Measurements from ENCODE around the gene MYO1D.

MYO1D gene

DNA sequence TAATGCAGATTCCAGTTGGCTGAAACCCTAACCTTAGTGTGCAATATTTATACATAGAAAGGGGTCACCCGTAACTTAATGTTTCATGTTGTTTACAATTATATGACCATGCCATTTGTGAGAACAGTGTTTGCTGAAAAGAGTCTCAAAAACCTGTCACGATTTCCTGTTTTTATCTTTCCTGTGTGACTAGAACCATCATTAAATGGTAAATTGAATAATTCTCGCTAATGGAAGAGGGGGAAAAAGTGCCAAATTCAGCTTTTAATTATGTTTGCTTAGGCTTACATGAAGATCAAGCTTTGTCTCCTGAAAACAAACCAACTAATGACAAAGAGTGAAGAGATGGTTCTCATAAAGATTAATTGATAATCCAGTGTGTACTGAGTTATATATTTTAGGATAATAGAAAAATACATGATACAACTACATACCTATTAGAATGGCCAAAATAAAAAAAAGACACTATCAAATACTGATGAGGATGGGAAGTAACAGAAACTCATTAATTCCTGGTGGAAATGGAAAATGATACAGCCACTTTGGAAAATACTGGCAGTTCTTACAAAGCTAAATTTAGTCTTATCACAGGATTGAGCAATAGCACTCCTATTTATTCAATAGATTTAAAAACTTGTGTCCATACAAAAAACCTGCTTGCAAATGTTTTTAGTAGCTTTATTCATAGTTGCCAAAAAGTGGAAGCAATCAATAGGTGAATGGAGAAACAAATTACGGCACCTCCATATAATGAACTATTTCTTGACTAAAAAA lies 248.5 kb downstream of the MYO1D start:
- H3K36me3 ChIP-seq (ENCODE audit: control insufficient read depth, insufficient read depth, low read length) = no peaks in the 10 kb centered on the region
- no peak for DNase-seq
- H3K4me3 ChIP-seq (ENCODE audit: insufficient read depth, low read depth, low read length, poor library complexity, severe bottlenecking) = no peak overlapping the region
- H3K27me3 ChIP-seq (replicated peaks; ENCODE audit: control insufficient read depth, insufficient read depth, low read length, poor library complexity, severe bottlenecking) = no peaks in the 10 kb centered on the region
- H3K4me1 ChIP-seq (ENCODE audit: control insufficient read depth, insufficient read depth, low read length, poor library complexity, severe bottlenecking) = no peaks in the 10 kb centered on the region
- H3K27ac ChIP-seq (ENCODE audit: insufficient read depth, low read length, poor library complexity, severe bottlenecking) = no peak overlapping the region
- H3K9me3 ChIP-seq (ENCODE audit: control insufficient read depth, low read length) = no peaks in the 10 kb centered on the region

DNA sequence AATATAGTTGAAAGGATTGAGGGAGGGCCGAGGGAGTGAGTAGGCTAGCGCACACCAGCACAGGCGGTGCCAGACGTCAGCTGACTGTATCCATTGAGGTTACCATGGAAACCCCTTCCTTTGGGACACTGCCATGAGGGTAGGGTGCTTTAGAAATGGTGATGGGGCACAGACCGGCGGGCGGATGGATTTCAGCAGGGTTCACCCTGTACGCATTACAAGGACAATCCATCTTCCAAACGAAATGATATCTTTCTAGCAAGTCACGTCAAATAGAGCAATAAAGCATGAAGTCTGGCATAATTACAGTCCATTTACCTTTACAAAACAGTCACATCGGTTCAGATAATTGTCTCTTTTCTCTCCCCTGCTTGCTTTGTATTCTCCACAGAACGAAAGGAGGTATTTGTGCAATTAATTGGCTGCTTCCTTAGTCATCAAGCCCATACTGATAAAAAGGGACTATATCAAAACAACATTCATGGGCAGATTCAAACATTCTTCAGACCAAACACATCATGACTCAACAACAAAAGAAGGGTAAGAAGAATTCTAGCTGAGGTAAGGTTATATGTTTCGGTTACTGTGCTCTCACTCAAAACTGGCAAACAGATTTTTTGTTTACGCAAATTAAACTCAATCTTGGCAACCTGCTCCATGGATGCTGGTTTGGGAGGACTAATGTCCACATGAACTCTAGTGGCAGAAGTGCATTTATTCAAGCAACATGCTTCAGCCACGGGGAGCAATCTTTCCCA lies 249.5 kb downstream of the MYO1D start:
- H3K4me1 ChIP-seq (ENCODE audit: control insufficient read depth, insufficient read depth, low read length, poor library complexity, severe bottlenecking) = no peaks in the 10 kb centered on the region
- no peaks in the 10 kb centered on the region for H3K27me3 ChIP-seq (replicated peaks; ENCODE audit: control insufficient read depth, insufficient read depth, low read length, poor library complexity, severe bottlenecking)
- H3K36me3 ChIP-seq (ENCODE audit: control insufficient read depth, insufficient read depth, low read length) = no peaks in the 10 kb centered on the region
- H3K27ac ChIP-seq (ENCODE audit: insufficient read depth, low read length, poor library complexity, severe bottlenecking) = no peak overlapping the region
- no peaks in the 10 kb centered on the region for H3K9me3 ChIP-seq (ENCODE audit: control insufficient read depth, low read length)
- DNase-seq = no peak
- no peak overlapping the region for H3K4me3 ChIP-seq (ENCODE audit: insufficient read depth, low read depth, low read length, poor library complexity, severe bottlenecking)

DNA sequence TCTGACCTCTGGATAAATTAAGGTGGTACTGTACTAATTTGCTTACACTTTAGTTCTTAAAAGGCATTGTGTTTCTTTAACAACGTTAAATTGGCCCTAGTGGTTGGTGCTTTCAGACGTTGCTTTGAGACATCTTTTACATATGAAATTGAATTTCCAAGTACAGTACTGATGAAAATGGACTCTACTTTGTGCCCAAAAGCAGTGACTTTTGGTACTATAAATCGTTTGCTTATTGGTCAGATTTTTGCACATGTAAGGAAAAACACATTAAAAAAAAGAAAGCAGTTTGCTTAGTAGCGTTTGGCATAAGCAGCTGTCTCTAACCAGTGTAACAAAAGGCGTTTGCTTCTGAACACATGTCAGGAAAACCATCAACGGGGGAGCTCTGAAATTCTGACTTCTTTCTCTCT lies 250.5 kb downstream of the MYO1D start:
- no peaks in the 10 kb centered on the region for H3K9me3 ChIP-seq (ENCODE audit: control insufficient read depth, low read length)
- H3K27ac ChIP-seq (ENCODE audit: insufficient read depth, low read length, poor library complexity, severe bottlenecking) = no peak overlapping the region
- DNase-seq = no peak
- H3K27me3 ChIP-seq (replicated peaks; ENCODE audit: control insufficient read depth, insufficient read depth, low read length, poor library complexity, severe bottlenecking) = no peaks in the 10 kb centered on the region
- H3K4me1 ChIP-seq (ENCODE audit: control insufficient read depth, insufficient read depth, low read length, poor library complexity, severe bottlenecking) = no peaks in the 10 kb centered on the region
- no peaks in the 10 kb centered on the region for H3K36me3 ChIP-seq (ENCODE audit: control insufficient read depth, insufficient read depth, low read length)
- no peak overlapping the region for H3K4me3 ChIP-seq (ENCODE audit: insufficient read depth, low read depth, low read length, poor library complexity, severe bottlenecking)

DNA sequence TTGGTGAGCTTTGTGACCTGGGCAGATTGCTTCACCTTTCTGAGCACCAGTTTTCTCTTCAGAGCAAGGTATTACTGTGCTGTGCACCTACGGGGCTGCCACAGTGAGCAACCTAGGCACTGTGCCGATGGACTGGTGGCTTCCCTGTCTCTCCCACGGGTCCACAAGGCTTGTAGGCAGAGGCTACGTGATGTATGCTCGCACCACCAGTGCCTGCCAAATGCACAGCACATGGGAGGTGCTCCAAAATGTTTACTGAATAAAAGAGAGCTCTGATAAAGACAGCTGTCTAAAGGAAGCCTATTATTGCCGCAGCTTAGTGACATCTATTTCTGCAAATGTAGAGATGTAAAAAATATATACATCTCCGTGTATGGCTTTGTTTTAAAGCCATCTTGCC lies 251.0 kb downstream of the MYO1D start:
- Histone ChIP-seq H3K4me1 (ENCODE audit: control insufficient read depth, insufficient read depth, low read length, poor library complexity, severe bottlenecking) (no peaks in the 10 kb centered on the region), H3K9me3 (ENCODE audit: control insufficient read depth, low read length) (no peaks in the 10 kb centered on the region), H3K36me3 (ENCODE audit: control insufficient read depth, insufficient read depth, low read length) (no peaks in the 10 kb centered on the region), H3K27ac (ENCODE audit: insufficient read depth, low read length, poor library complexity, severe bottlenecking) (no peak overlapping the region), H3K27me3 (replicated peaks; ENCODE audit: control insufficient read depth, insufficient read depth, low read length, poor library complexity, severe bottlenecking) (no peaks in the 10 kb centered on the region), H3K4me3 (ENCODE audit: insufficient read depth, low read depth, low read length, poor library complexity, severe bottlenecking) (no peak overlapping the region)
- DNase-seq = no peak

DNA sequence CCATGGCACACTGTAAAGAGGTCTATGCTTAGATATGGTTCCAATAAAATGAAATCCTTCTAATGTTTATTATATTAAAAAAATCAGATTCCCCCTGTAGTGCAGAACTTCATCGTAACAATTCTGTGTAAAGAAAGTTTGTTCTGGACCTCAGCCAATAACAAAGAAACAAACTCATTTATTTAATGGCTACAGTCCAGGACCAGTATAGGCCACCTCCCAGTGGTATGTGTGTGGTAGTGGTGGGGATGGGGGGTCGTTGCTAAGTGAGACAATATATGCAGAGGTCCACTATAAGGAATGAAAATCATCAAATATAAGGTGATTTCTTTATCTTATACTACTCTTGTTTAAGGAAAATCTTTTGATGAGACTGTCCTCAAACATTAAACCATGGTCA lies 253.7 kb downstream of the MYO1D start:
- no peak overlapping the region for H3K27ac ChIP-seq (ENCODE audit: insufficient read depth, low read length, poor library complexity, severe bottlenecking)
- H3K27me3 ChIP-seq (replicated peaks; ENCODE audit: control insufficient read depth, insufficient read depth, low read length, poor library complexity, severe bottlenecking) = no peaks in the 10 kb centered on the region
- no peak for DNase-seq
- H3K4me1 ChIP-seq (ENCODE audit: control insufficient read depth, insufficient read depth, low read length, poor library complexity, severe bottlenecking) = no peaks in the 10 kb centered on the region
- H3K36me3 ChIP-seq (ENCODE audit: control insufficient read depth, insufficient read depth, low read length) = no peaks in the 10 kb centered on the region
- H3K9me3 ChIP-seq (ENCODE audit: control insufficient read depth, low read length) = no peaks in the 10 kb centered on the region
- no peak overlapping the region for H3K4me3 ChIP-seq (ENCODE audit: insufficient read depth, low read depth, low read length, poor library complexity, severe bottlenecking)

DNA sequence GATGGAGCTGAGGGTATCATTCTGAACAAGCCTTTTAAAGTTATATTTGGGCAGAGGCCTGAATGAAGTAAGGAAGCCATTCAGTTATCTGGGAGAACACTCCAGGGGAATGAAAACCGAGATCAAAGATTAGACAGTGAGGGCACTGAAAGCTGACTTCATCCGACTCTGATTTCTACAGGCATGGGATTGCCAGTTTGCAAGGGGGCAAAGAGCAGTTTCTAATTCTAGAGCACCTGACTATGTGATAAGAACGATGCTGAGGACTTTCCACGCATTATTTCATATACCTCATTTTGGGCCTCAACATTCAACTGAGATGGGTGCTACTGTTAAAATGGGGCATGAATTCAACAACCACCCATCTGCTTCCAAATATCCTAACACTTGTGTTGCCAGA lies 254.4 kb downstream of the MYO1D start:
- DNase-seq = no peak
- Histone ChIP-seq H3K4me1 (ENCODE audit: control insufficient read depth, insufficient read depth, low read length, poor library complexity, severe bottlenecking) (no peaks in the 10 kb centered on the region), H3K36me3 (ENCODE audit: control insufficient read depth, insufficient read depth, low read length) (no peaks in the 10 kb centered on the region), H3K9me3 (ENCODE audit: control insufficient read depth, low read length) (no peaks in the 10 kb centered on the region), H3K27ac (ENCODE audit: insufficient read depth, low read length, poor library complexity, severe bottlenecking) (no peak overlapping the region), H3K27me3 (replicated peaks; ENCODE audit: control insufficient read depth, insufficient read depth, low read length, poor library complexity, severe bottlenecking) (no peaks in the 10 kb centered on the region), H3K4me3 (ENCODE audit: insufficient read depth, low read depth, low read length, poor library complexity, severe bottlenecking) (no peak overlapping the region)

DNA sequence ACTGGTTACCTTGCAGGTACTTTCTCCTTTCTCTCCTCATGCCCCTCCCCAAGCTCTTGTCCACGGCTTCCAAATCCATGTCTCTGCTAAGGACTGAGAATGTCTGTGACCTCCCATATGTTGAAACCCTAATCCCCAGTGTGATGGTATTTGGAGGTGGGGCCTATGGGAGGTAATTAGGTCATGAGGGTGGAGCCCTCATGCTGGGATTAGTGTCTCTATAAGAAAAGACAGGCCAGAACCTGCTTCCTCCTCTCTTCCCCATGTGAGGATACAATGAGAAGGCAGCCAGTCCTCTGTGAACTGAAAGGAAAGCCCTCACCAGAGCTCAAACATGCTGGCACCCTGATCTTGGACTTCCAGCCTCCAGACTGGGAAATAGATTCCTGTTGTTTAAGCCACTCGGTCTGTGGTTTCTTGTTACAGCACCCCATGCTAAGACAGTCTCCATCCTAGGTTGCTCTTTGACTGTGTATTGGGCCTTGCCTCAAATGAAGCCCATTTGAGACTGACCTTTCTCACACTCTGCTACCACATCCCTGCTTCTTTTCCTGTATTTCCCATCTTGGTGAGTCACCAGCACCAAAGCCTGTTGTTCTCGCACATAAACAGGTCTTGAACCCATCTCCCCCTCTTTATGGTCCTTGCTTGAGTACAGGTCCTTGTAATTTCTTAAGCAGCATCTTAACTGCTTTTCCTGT lies 255.2 kb downstream of the MYO1D start:
- no peaks in the 10 kb centered on the region for H3K4me1 ChIP-seq (ENCODE audit: control insufficient read depth, insufficient read depth, low read length, poor library complexity, severe bottlenecking)
- H3K4me3 ChIP-seq (ENCODE audit: insufficient read depth, low read depth, low read length, poor library complexity, severe bottlenecking) = no peak overlapping the region
- no peak overlapping the region for H3K27ac ChIP-seq (ENCODE audit: insufficient read depth, low read length, poor library complexity, severe bottlenecking)
- no peaks in the 10 kb centered on the region for H3K9me3 ChIP-seq (ENCODE audit: control insufficient read depth, low read length)
- no peaks in the 10 kb centered on the region for H3K27me3 ChIP-seq (replicated peaks; ENCODE audit: control insufficient read depth, insufficient read depth, low read length, poor library complexity, severe bottlenecking)
- no peaks in the 10 kb centered on the region for H3K36me3 ChIP-seq (ENCODE audit: control insufficient read depth, insufficient read depth, low read length)
- DNase-seq = no peak

DNA sequence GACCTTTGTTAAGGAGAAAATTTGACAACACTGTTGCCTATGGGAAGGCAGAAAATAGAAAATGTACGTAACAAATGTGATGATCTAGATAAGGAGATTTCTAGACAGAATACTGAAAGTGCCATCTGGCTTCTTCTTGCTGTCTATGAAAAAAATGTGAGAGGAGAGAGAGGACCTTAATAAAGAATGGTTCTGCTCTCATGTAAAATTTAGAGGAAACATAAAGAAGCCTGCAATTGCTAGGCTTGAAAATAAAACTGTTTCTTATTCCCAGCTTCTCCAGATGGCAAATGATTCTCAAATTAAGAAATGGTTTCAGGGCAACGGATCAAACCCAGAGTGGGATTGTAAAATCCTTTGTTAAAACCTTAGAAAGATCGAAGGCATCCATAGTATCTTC lies 261.6 kb downstream of the MYO1D start:
- H3K4me3 ChIP-seq (ENCODE audit: insufficient read depth, low read depth, low read length, poor library complexity, severe bottlenecking) = no peak overlapping the region
- no peaks in the 10 kb centered on the region for H3K9me3 ChIP-seq (ENCODE audit: control insufficient read depth, low read length)
- H3K27ac ChIP-seq (ENCODE audit: insufficient read depth, low read length, poor library complexity, severe bottlenecking) = no peak overlapping the region
- H3K27me3 ChIP-seq (replicated peaks; ENCODE audit: control insufficient read depth, insufficient read depth, low read length, poor library complexity, severe bottlenecking) = no peaks in the 10 kb centered on the region
- no peaks in the 10 kb centered on the region for H3K36me3 ChIP-seq (ENCODE audit: control insufficient read depth, insufficient read depth, low read length)
- DNase-seq = no peak
- no peaks in the 10 kb centered on the region for H3K4me1 ChIP-seq (ENCODE audit: control insufficient read depth, insufficient read depth, low read length, poor library complexity, severe bottlenecking)

DNA sequence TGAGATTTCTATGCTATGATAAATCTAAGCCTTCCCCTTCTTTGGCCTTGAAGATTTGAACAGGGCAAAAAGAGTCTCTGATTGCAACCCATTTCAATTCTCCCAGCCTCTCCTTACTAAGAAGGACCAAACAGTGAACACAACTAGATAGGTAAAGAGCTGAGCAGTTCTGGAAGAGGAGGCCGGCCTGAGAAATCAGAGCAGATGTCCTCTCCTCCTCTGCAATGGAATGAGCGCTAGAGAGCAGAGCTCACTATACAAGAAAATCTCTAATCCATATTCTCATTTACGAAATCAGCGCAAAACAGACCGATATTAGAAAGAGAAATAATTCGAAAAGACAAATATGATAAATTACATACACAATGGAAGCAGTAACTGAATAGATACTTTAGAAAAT lies 266.0 kb downstream of the MYO1D start:
- Histone ChIP-seq H3K36me3 (ENCODE audit: control insufficient read depth, insufficient read depth, low read length) (no peaks in the 10 kb centered on the region), H3K27ac (ENCODE audit: insufficient read depth, low read length, poor library complexity, severe bottlenecking) (no peak overlapping the region), H3K4me1 (ENCODE audit: control insufficient read depth, insufficient read depth, low read length, poor library complexity, severe bottlenecking) (no peaks in the 10 kb centered on the region), H3K9me3 (ENCODE audit: control insufficient read depth, low read length) (no peaks in the 10 kb centered on the region), H3K27me3 (replicated peaks; ENCODE audit: control insufficient read depth, insufficient read depth, low read length, poor library complexity, severe bottlenecking) (no peaks in the 10 kb centered on the region), H3K4me3 (ENCODE audit: insufficient read depth, low read depth, low read length, poor library complexity, severe bottlenecking) (no peak overlapping the region)
- no peak for DNase-seq

Measured in effector memory CD4-positive, alpha-beta T cell (primary cell).